ENCODE measurements around the gene PLBD2.

PLBD2 gene

DNA sequence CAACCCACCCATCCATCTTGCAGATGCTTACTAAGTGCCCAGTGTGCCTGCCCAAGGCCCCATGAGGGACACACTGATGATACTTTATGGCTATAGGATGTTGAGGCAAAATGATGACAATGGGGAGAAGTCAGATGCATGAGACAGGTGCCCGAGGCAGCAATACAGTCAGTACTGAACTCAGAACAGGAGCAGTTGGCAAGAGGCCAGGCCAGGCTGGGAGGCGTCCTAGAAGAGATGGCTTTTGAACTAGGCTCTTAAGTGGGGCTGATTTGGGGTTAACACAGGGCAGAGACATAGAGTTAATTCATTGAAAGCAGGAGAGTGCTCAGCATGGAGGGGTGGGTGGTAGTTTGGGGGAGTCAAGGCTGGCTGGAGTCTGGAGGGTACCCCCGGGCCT lies 15.6 kb downstream of the PLBD2 start:
- Histone ChIP-seq H3K18ac (ENCODE audit: low read depth in 1 of 2, low read length in 2 of 2) (no peak overlapping the region), H2BK5ac (ENCODE audit: low read depth, low read length, poor library complexity, severe bottlenecking) (no peak overlapping the region), H3K4me2 (ENCODE audit: low read length, poor library complexity, severe bottlenecking) (no peak overlapping the region), H3K4me1 (ENCODE audit: control insufficient read depth, insufficient read depth, low read depth, low read length) (no peaks in the 10 kb centered on the region), H3K14ac (ENCODE audit: low read length in 2 of 2) (no peak overlapping the region), H3K27ac (ENCODE audit: low read length, poor library complexity, severe bottlenecking) (no peak overlapping the region), H2BK15ac (ENCODE audit: low read depth, poor library complexity, severe bottlenecking) (no peak overlapping the region), H3K9me3 (ENCODE audit: control insufficient read depth, low read length) (no peaks in the 10 kb centered on the region), H3K27me3 (ENCODE audit: control insufficient read depth in 1 of 2, insufficient read depth in 1 of 2, low read length in 2 of 2) (no peaks in the 10 kb centered on the region), H3K79me1 (replicated peaks; ENCODE audit: low read length, poor library complexity, severe bottlenecking) (peaks cover 13% of the 10 kb centered on the region), H2BK12ac (ENCODE audit: low read length in 2 of 2) (no peak overlapping the region), H3K4ac (ENCODE audit: low read depth in 1 of 2, low read length in 2 of 2) (no peak overlapping the region), H2BK120ac (ENCODE audit: low read depth, low read length) (no peak overlapping the region), H3K9ac (ENCODE audit: low read length) (no peak overlapping the region), H3K36me3 (ENCODE audit: control insufficient read depth in 1 of 2, insufficient read depth in 2 of 2, low read depth in 1 of 2, low read length in 2 of 2) (peaks cover 52 to 61% of the 10 kb centered on the region in 2 experiments), H3K4me3 (ENCODE audit: insufficient read depth in 1 of 2, low read depth in 1 of 2, low read length in 2 of 2) (no peak overlapping the region), H4K8ac (ENCODE audit: low read length) (no peak overlapping the region), H4K91ac (ENCODE audit: low read length) (no peak overlapping the region), H2AK5ac (ENCODE audit: low read length, severe bottlenecking) (no peak overlapping the region), H2AFZ (ENCODE audit: low read depth, low read length) (no peak overlapping the region), H3K23ac (ENCODE audit: low read length in 2 of 2) (no peak overlapping the region)
- 98% methylated on average over 3 of the region's 3 CpGs for WGBS
- no peak for DNase-seq

DNA sequence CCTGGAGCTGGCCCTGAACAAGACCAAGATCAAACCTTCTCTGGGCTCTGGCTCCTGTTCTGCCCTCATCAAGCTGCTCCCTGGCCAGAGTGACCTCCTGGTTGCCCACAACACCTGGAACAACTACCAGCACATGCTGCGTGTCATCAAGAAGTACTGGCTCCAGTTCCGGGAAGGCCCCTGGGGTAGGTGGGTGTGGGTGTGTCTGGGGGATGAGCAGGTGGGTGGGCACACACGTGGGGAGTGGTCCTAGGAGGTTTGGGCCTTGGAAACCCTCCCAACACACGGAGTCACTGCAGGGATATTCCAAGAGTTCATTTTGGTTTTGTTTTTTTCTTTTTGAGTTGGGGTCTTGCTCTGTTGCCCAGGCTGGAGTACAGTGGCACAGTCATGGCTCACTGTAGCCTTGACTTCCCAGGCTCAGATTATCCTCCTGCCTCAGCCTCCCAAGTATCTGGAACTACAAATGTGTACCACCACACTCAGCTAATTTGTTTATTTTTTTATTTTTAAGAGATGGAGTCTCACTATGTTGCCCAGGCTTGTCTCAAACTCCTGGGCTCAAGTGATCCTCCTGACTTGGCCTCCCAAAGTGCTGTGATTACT lies 16.5 kb downstream of the PLBD2 start:
- no peak for DNase-seq
- no peak overlapping the region for H3K9ac ChIP-seq (ENCODE audit: low read length)
- H3K4me2 ChIP-seq (ENCODE audit: low read length, poor library complexity, severe bottlenecking), result no peak overlapping the region
- H2AFZ ChIP-seq (ENCODE audit: low read depth, low read length), result no peak overlapping the region
- WGBS, result 96% methylated on average over 3 of the region's 4 CpGs
- H3K4me3 ChIP-seq (ENCODE audit: insufficient read depth in 1 of 2, low read depth in 1 of 2, low read length in 2 of 2), result no peak overlapping the region
- H2AK5ac ChIP-seq (ENCODE audit: low read length, severe bottlenecking), result no peak overlapping the region
- no peak overlapping the region for H3K23ac ChIP-seq (ENCODE audit: low read length in 2 of 2)
- no peak overlapping the region for H3K4ac ChIP-seq (ENCODE audit: low read depth in 1 of 2, low read length in 2 of 2)
- no peak overlapping the region for H2BK5ac ChIP-seq (ENCODE audit: low read depth, low read length, poor library complexity, severe bottlenecking)
- H4K8ac ChIP-seq (ENCODE audit: low read length), result no peak overlapping the region
- peaks cover 51 to 65% of the 10 kb centered on the region in 2 experiments for H3K36me3 ChIP-seq (ENCODE audit: control insufficient read depth in 1 of 2, insufficient read depth in 2 of 2, low read depth in 1 of 2, low read length in 2 of 2)
- H2BK15ac ChIP-seq (ENCODE audit: low read depth, poor library complexity, severe bottlenecking), result no peak overlapping the region
- no peak overlapping the region for H2BK12ac ChIP-seq (ENCODE audit: low read length in 2 of 2)
- no peak overlapping the region for H2BK120ac ChIP-seq (ENCODE audit: low read depth, low read length)
- H4K91ac ChIP-seq (ENCODE audit: low read length), result no peak overlapping the region
- no peak overlapping the region for H3K27ac ChIP-seq (ENCODE audit: low read length, poor library complexity, severe bottlenecking)
- H3K18ac ChIP-seq (ENCODE audit: low read depth in 1 of 2, low read length in 2 of 2), result no peak overlapping the region
- no peaks in the 10 kb centered on the region for H3K9me3 ChIP-seq (ENCODE audit: control insufficient read depth, low read length)
- H3K14ac ChIP-seq (ENCODE audit: low read length in 2 of 2), result no peak overlapping the region
- peaks cover 12% of the 10 kb centered on the region for H3K79me1 ChIP-seq (replicated peaks; ENCODE audit: low read length, poor library complexity, severe bottlenecking)
- H3K27me3 ChIP-seq (ENCODE audit: control insufficient read depth in 1 of 2, insufficient read depth in 1 of 2, low read length in 2 of 2), result no peaks in the 10 kb centered on the region
- H3K4me1 ChIP-seq (ENCODE audit: control insufficient read depth, insufficient read depth, low read depth, low read length), result no peaks in the 10 kb centered on the region

DNA sequence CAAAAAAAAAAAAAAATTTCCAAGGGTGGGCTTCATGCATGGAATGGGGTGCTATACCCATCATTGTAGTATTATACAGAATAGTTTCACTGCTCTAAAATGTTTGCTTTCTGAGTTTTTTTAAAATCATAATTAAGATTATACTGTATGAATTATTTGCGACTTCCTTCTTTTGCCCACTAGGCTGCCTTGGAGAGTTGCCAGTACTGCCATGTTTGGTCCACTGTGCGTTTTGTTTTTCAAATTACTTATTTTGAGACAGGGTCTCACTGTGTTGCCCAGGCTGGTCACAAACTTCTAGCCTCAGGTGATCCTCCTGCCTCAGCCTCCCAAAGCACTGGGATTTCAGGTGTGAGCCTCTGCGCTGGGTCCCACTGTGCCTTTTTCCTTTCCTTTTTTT lies 19.9 kb downstream of the PLBD2 start:
- Histone ChIP-seq H3K18ac (ENCODE audit: low read depth in 1 of 2, low read length in 2 of 2) (no peak overlapping the region), H2BK120ac (ENCODE audit: low read depth, low read length) (no peak overlapping the region), H2AK5ac (ENCODE audit: low read length, severe bottlenecking) (no peak overlapping the region), H2BK12ac (ENCODE audit: low read length in 2 of 2) (no peak overlapping the region), H3K9me3 (ENCODE audit: control insufficient read depth, low read length) (no peaks in the 10 kb centered on the region), H3K27me3 (ENCODE audit: control insufficient read depth in 1 of 2, insufficient read depth in 1 of 2, low read length in 2 of 2) (no peaks in the 10 kb centered on the region), H3K23ac (ENCODE audit: low read length in 2 of 2) (no peak overlapping the region), H3K4me1 (ENCODE audit: control insufficient read depth, insufficient read depth, low read depth, low read length) (no peaks in the 10 kb centered on the region), H3K27ac (ENCODE audit: low read length, poor library complexity, severe bottlenecking) (no peak overlapping the region), H3K4ac (ENCODE audit: low read depth in 1 of 2, low read length in 2 of 2) (no peak overlapping the region), H4K8ac (ENCODE audit: low read length) (no peak overlapping the region), H4K91ac (ENCODE audit: low read length) (no peak overlapping the region), H2BK5ac (ENCODE audit: low read depth, low read length, poor library complexity, severe bottlenecking) (no peak overlapping the region), H3K14ac (ENCODE audit: low read length in 2 of 2) (no peak overlapping the region), H3K9ac (ENCODE audit: low read length) (no peak overlapping the region), H3K4me3 (ENCODE audit: insufficient read depth in 1 of 2, low read depth in 1 of 2, low read length in 2 of 2) (no peak overlapping the region), H3K4me2 (ENCODE audit: low read length, poor library complexity, severe bottlenecking) (no peak overlapping the region), H3K79me1 (replicated peaks; ENCODE audit: low read length, poor library complexity, severe bottlenecking) (peaks cover 7% of the 10 kb centered on the region), H3K36me3 (ENCODE audit: control insufficient read depth in 1 of 2, insufficient read depth in 2 of 2, low read depth in 1 of 2, low read length in 2 of 2) (peaks cover 43 to 71% of the 10 kb centered on the region in 2 experiments), H2AFZ (ENCODE audit: low read depth, low read length) (no peak overlapping the region), H2BK15ac (ENCODE audit: low read depth, poor library complexity, severe bottlenecking) (no peak overlapping the region)
- DNase-seq, result no peak
- 97% methylated on average over 3 of the region's 3 CpGs for WGBS

DNA sequence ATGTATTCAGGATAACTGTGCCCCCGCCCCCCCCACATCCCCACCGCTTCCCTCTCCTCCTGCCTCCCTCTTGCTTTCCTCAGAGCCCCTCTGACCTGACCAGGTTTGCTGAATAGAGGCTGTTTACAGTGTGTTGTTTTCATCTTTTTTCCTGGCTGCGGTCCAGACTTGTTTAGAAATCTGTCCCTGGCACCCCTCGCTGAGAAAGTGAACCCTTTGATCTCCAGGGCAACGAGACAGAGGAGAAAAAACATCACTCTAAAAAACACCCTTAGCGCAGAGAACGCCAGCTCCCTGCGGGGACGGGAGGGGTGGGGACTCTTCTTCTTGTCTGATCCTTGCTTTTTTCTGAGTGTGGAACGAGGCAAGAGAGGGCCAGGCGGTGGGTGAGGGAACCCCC lies 22.8 kb downstream of the PLBD2 start:
- no peak for DNase-seq
- WGBS, result 81% methylated on average over 9 of the region's 11 CpGs
- no peaks in the 10 kb centered on the region for H3K27me3 ChIP-seq (ENCODE audit: control insufficient read depth in 1 of 2, insufficient read depth in 1 of 2, low read length in 2 of 2)

More for the DNA sequence above, 22.8 kb downstream of the PLBD2 start:
- Histone ChIP-seq H3K9me3 (ENCODE audit: control insufficient read depth, low read length) (no peaks in the 10 kb centered on the region), H2BK5ac (ENCODE audit: low read depth, low read length, poor library complexity, severe bottlenecking) (no peak overlapping the region), H2AK5ac (ENCODE audit: low read length, severe bottlenecking) (no peak overlapping the region), H2AFZ (ENCODE audit: low read depth, low read length) (no peak overlapping the region), H3K27ac (ENCODE audit: low read length, poor library complexity, severe bottlenecking) (no peak overlapping the region), H2BK120ac (ENCODE audit: low read depth, low read length) (no peak overlapping the region), H3K23ac (ENCODE audit: low read length in 2 of 2) (no peak overlapping the region), H3K9ac (ENCODE audit: low read length) (no peak overlapping the region), H3K14ac (ENCODE audit: low read length in 2 of 2) (no peak overlapping the region), H3K4ac (ENCODE audit: low read depth in 1 of 2, low read length in 2 of 2) (no peak overlapping the region), H3K4me3 (ENCODE audit: insufficient read depth in 1 of 2, low read depth in 1 of 2, low read length in 2 of 2) (no peak overlapping the region), H3K79me1 (replicated peaks; ENCODE audit: low read length, poor library complexity, severe bottlenecking) (peaks cover 5% of the 10 kb centered on the region), H3K4me1 (ENCODE audit: control insufficient read depth, insufficient read depth, low read depth, low read length) (no peaks in the 10 kb centered on the region), H3K4me2 (ENCODE audit: low read length, poor library complexity, severe bottlenecking) (no peak overlapping the region), H4K91ac (ENCODE audit: low read length) (no peak overlapping the region), H3K36me3 (ENCODE audit: control insufficient read depth in 1 of 2, insufficient read depth in 2 of 2, low read depth in 1 of 2, low read length in 2 of 2) (peaks cover 43 to 68% of the 10 kb centered on the region in 2 experiments), H3K18ac (ENCODE audit: low read depth in 1 of 2, low read length in 2 of 2) (no peak overlapping the region), H4K8ac (ENCODE audit: low read length) (no peak overlapping the region), H2BK12ac (ENCODE audit: low read length in 2 of 2) (no peak overlapping the region), H2BK15ac (ENCODE audit: low read depth, poor library complexity, severe bottlenecking) (no peak overlapping the region)
